CD1c-positive myeloid dendritic cell (primary cell): ENCODE results near the gene STX3.
"Not testable (repeated sequence)": the region's sequence is repeated elsewhere in the genome, so short reads cannot be mapped to it uniquely, and the experiment has no call there.

Experiments
- DNase-seq: peaks from one replicate; pipeline ENCODE4 v3.0.0-alpha.2; 2016; ENCODE audit errors: extremely low spot score

The STX3 gene

DNA sequence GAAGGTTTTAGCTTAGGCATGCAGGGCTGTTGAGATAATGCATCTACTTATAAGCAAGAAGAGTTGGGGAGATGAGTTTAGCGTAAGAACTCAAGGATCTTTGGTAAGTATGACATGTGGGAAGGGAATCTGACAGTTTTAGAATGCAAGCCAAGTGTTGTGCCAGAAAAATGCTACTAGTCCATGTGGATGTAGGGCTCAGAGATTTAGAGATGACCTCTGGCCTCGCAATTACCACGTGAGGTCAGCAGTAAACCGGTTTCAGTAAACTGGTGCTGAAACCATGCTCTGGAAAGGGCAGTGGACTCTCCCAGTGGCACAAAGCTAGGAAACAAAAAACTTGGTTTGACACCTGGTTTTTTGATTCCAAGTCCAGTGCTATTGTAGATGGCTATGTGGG, 36.5 kb downstream of the STX3 start:
- DNase-seq = no peak

DNA sequence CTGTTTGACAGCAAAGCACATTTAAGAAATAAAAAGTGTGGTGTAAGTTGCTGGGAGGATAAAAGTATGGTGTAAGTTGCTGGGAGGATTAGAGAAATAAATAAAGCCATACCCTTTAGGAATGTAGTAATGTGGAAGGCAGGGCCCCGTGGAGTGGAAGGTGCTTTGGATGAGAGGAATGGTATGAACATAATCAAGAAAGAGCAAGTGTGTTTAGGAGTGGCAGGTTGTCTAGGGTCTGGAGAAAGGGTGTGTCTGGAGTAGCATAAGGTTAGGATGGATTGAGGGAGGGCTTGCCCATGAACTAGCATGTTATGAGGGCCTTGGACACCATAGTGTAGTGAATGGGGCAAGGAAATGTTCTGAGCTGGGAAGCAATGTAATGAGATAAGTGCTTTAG, 37.3 kb downstream of the STX3 start:
- no peak for DNase-seq

DNA sequence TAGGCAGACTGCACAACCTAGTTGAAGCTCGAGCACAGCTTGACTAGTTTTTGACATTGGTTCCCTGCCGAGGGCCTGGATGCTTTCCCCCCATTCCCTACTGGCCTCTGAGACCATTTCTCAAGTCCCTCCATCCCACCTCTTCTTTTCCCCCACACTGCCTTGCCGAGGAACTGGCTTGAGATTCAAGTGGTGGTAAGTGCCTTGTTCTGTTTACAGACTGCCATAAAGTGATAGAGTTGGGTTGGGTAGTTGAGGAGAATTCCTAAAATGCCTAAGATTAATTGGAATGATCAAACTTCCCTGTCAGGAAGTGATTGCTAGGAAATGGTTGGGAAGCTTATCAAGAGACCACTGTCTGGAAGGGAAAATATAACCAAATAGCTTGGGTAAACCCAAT, 39.2 kb downstream of the STX3 start:
- no peak for DNase-seq

DNA sequence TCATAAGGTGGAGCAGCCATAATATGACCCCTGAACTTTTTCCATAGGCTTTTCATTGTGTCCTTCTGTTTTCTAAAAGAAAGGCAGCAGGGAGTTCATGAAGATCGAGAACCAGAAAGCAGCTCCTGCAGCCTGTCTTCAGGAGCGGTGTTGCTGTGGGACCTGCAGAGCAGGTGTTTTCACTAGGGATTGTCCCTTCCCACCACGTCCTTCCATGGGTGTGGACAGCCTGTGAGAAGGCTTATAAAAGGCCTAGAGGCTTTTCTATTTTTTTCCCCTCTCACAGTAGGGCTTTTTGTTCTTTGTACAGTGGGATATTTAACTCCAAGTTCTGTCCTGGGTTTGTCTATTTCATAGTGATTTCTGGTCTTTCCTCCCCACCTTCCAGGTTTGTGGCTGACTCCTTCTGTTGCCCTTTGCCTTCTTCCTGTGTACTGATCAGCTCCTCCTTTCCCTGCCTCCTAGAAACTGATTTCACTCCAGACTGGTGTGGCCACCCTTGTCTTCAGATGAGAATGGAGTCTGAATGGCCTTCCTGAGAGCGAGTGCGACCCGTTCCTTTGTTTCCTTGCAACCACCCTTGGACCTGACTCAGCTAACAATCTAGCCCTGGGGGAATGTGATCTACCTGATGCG, 45.3 kb downstream of the STX3 start:
- no peak for DNase-seq

DNA sequence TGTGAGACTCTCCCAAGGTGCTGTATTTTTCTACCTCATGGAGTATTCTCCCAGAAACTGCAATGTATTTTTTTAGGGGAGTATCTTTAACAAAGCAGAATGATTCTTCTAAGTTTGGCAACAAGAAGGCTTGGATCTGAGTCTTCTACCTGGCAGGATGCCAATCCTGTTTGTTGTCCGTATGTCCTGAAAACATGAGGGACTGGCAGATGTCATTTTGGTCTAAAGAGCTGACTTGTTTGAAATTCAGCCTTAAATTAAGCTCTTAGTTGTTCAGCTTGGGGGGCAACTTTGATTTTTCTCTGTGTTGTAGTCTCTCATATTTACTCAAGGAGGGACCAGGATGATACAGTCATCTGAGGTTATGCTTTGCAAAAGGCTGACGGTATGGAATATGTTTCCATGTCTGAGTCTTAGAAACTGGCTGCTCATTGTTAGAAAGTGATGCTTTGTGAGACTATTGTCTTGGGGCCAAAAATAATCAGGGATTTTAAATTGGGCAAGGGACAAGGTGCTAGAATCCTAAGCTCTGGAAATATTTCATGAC, 46.1 kb downstream of the STX3 start:
- no peak for DNase-seq

DNA sequence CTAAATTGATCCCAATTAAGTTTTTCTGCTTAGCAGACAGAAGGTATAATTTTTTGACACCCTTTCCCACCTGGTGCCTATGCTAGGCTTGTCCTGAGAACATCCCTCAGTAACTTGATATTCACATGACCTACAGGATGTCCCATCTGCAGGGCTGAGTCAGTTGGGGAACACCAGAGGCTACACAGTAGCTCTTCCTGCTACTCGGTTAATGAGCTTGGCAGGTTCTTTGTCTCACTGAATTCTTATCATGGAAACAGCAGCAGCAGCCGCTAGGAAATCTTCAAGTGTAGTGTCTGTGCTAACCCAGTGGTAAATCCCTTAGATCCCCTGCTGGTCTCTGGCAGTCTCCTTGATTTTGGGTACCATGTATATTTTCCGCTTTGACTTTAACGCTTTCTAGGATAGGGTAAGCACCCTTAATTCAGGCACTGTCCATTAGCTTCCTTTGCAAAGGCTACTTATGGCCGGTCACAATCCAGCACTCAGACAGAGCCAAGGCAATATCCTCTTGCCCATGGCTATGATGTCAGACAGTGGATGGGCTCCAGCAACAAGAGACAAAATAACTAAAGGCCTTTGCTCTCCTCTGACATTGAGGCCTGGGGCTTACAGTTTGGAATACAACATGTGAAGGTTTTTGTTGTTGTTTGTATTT, 46.9 kb downstream of the STX3 start:
- DNase-seq = no peak

DNA sequence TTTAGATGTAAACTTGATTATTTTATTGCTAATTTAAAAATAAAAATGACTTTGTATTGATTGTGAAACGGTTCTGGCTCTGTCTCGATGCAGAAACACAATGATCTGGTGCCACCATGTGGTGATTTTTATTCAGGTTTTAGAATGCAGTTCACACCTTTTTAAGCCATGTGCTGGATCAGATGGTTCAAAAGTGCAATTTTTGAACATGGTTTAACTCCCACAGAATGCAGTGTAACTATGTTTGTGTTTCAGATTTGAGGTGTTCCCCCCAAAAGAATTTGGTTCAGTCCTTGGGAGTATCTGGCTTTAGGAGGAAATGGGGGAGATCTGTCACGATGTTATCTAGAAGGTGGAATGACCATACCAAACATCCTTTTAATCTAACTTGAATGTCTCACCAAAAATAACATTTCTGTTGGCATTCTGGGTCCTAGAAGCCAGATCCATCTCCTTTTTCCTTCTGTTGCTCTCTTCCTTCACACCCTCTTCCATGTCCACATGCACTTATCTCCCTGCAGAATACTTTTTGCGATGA, 47.5 kb downstream of the STX3 start:
- peak; percentile 74 for DNase-seq

DNA sequence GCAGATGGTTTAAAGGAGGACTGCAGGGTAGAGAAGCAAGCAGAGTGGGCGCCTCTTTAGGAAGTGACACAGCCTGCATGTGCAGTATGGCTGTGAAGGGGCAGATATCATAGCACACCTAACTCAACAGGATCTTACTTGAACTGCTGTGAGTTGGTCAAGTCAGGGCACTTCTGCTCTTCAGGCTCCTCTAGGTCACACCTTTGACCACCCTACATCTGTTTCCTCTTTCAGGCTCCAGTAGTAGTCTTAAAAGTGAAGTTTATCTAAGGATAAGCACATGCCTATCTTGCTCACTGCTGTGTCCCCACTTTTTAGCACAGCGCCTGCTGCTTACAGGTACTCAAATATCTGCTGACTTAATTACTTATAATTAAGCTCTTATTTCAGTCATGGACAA, 48.9 kb downstream of the STX3 start:
- DNase-seq = no peak

DNA sequence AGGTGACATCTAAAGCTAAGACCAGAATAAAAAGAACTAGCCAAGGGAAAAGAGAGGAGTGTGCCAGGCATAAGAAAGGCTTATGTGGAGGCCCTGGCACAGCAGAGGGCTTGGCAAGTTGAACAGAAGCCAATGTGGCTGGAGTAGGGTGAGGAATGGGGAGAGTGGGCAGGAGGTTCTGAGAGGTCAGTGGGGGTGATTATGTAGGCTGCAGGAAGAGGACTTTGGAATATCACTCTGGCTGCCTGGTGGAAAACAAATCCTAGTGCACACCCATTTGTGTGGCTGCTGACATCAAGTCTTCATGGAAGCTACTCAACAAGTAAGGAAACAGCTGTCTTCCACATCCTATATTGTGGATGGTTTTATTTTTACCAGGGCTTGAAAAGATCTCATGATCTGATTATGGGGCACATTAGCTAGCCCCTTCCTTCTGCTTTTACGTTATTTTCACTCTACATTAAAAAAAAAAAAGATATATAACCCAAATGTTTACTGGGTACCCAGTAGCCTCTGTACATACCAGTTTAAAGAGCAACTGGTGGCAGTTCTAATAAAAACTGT, 52.0 kb downstream of the STX3 start:
- no peak for DNase-seq

DNA sequence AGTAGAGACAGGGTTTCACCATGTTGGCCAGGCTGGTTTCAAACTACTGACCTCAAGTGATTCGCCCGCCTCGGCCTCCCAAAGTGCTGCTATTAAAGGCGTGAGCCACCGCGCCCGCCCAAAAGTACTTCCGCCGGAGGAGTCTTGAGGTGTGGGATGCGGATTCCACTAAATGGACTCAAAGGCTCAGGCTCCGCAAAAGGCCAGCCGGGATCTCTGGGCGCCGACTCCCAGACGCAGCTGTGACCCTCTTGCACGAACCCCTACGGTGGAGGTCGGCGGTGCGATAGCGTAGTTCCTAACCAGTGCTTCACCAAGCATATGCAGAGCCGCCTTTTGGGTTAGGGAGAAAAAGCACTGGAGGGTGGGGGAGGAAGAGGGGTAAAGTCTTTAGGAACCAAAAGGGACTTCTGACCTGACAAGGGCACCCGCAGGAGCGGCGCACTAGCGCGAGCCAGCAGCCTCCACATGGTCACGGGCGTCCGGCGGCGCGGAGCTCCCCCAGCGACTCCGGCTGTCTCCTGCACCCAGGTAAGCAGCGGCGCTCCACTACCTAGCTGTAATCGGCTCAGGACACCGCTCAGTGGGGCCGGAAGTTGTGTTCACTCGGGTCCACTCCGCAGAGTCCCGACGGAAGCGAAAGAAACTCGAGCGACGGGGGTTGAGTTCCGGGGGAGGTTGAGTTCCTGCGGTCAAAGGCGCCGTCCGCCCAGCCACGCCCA, 55.2 kb downstream of the STX3 start, which contains the start of gene MRPL16:
Gene MRPL16 (minus strand): TSS at position 590 of the 722 bp plus-strand sequence. CDS start 120 bp downstream, at position 470.
- peak; percentile 94 for DNase-seq

DNA sequence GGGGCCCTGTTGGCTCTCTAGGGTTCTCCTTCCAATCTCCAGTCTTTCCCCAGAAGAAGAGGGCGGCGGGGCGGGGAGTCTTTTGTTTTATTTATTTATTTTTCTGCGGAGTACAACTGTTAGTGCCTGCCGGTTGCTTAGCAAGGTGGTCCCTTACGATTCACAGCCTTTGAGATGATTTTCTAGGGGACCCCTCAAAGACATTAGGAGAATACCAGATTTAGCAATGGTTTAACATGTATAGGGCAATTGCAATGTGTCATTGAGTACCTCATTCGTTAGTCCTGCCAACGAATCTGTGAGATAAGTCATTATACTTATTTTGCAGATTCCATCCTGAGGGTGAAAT, 55.7 kb downstream of the STX3 start:
- DNase-seq = no peak

DNA sequence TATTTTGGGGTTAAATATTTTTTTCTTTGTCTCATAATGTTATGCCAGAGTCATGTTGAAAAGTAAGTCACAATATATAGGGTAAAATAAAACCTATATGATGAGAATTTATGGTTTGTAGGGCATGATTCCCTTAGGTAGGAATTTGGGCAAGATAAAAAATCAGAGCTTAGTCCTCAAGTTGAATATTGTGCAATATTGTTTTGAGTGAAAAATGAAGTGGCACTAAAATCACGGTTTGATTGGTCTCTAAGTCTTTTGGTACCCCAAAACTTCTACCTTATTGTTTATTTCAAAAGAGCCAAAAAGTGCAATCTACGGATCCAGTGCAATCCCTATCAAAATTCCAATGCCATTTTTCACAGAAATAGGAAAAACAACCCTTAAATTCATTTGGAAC, 57.0 kb downstream of the STX3 start:
- DNase-seq = no peak

DNA sequence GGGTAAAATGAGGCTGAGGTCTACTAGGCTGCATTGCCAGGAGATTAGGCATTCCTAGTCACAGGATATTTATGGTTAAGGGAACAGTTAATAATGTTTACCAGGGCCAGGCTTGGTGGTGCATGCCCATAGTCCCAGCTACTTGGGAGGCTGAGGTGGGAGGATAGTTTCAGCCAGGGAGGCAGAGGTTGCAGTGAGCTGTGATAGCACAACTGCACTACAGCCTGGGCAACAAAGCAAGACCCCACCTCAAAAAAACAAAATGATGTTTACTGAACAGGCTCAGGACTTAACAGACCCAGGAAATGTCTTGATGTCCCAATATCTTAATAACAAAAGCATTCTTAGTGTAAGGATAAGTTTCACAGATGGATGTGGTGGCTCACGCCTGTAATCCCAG, 58.2 kb downstream of the STX3 start:
- DNase-seq = no peak

DNA sequence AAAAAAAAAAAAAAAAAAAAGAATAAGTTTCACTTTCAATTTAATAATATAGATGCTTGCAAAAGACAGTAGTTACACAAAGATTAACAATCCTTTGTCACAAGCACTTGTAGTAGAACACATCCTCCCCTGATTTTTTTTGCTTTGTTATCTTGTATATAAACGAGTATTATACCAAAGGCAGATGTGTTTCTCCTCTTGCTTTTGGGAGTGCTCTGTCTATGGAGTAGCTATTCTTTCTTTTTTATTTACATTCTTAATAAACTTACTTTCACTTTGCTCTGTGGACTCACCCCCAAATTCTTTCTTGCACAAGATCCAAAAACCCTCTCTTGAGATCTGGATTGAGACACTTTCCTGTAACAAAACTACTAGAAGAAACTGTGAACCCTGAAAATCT, 58.8 kb downstream of the STX3 start:
- no peak for DNase-seq

DNA sequence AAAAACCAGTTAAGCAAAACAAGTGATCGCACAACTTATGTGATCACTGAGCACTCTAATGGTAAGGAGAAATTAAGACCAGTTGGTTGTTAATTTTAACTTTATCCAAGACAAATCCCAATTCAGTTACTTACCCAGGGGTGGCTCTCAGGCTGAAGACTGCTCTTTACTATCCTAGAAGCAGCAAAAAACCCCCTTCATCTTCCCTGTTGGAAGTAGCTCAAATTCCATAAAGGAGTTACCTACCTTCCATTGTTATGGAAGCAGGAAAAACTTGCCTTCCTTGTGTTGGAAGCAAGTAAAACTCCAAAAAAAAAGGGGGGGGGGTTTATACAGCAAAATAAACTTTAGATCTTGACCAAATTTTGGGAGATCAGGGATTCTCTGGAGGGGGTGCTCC, 60.6 kb downstream of the STX3 start:
- DNase-seq = no peak

DNA sequence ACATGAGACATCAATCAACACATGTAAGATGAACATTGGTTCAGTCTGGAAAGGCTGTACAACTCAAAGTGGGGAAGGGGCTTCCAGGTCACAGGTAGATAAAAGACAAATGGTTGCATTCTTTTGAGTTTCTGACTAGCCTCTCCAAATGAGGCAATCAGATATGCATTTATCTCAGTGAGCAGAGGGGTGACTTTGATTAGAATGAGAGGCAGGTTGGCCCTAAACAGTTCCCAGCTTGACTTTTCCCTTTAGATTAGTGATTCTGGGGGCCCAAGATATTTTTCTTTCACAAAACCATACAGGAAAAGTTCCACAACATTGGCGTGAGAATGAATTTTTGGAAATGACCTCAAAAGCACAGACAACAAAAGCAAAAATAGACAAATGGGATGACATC, 61.3 kb downstream of the STX3 start:
- DNase-seq = not testable (repeated sequence)

DNA sequence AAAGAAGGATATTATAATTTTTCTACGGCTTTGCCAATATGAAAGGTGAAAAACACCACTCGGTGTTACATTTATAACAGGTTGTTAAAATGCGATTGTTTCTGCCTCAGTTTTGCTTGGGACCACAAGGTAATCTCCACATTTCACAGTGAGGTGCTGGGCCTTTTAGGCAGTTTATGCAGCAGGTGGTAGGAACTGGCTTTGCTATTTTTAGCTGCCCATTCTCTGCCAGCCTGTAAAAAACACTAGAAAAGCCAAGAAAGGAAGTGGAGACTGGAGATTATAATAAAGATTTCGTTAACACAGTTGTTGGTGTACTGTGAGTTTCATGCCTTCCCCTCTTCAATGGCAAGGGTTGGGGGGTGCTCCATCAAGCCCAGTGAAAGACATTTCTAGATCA, 63.4 kb downstream of the STX3 start:
- DNase-seq = no peak

DNA sequence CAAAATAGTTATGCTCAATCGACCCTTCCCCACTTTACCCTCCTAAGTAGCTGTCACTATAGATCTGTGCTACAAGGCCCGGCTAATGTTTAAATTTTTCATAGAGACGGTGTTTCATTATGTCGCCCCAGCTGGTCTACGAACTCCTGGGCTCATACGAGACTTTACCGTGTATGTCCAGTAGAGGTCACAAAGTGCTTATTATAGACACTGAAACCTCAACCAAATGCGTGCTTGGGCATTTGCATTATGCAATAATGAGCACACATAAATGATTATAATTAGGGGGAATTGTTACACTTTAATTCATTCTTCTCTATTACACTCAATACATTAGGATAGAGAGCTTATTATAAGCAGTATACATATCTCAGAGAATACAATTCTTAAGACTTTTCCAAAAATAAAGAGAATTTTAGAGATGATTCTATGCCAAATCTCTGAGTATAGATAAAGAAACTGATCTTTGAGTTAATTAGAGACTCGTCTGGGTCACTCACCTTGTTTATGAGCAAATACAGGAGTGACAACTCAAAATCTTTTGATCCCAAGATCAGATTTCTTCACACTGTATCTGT, 67.9 kb downstream of the STX3 start:
- peak; percentile 74 for DNase-seq

DNA sequence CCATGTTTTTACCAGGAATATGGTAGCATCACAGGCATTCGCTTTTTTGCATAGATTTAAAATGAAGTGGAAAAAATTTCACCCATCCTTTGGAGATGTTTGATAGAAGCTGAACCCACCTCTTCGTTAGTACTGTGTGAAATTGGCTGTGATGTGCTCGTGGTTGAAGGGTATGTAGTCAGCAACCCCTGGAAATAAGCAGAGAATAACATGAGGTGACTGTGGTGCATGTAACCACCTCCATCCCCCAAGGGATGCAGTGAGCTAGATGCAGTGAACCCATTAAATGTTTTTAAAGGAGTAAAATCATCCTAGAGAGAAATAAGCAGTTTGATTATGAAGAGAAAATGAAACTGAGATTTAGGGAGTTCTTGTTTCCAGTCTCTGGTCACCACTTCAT, 74.2 kb downstream of the STX3 start:
- no peak for DNase-seq

DNA sequence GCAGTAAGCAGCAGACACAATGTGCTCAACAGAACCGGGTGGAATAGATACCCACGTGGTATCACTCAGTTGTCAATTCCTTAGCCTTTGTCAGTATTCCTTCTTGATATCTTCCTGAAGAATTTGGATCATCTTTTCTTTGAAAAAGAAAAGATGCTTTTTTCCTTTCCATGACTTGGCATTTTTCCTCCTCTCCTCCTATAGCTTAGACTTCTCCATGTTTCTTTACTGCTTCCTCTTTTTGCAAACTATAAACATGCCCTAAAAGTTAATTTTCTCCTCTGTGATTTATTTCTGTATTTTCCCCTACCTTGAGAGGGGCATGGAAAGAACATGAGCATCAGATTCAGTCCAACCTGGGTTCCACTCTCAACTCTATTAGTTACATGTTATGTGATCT, 78.4 kb downstream of the STX3 start:
- DNase-seq = no peak

DNA sequence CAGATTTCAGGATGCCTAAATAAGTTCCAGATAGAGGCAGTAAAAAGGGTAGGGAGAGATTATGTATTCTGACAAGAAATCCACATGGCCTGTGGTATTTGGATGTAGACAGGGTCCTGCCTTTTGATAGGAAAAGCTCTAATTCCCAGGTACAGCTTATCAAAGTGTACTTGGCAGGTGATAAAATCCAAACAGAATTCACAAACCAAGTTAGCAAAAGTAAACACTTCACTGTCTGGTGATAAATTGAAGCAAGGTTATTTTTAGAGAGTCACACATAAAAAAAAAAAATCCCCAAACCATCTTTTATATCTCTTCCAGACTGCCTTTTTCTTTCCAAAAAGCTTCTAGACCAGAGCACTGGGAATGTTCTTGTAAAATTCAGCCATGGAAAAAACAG, 84.4 kb downstream of the STX3 start:
- no peak for DNase-seq

DNA sequence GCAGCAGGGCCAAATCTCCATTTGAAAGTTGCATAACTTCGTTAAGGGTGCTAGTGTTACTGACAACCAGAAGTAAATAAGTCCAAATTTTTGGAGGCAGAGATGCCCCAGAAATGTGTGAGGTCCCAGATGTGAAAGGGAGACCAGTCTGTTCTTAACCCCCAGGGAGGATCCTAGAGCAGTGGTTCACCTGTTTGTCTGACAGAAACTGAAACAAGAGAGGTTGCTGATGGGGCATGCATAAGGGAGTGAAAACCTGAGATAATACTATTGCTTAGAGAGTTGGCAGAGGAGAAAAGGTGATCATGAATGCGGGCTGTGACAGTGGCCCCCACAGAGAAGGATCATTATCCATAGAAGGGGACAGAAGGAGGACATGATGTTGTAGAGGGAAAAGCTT, 86.3 kb downstream of the STX3 start:
- no peak for DNase-seq
